Kidney (tissue), 14 donors: ENCODE measurements around the gene DONSON. TPM values are rescaled to one million over a fixed set of nuclear protein-coding genes. Genes with fewer than 3 reads are reported as not detected.

ENCODE experiments used
- DNase-seq, 5 donors: peaks; one replicate each; pipeline ENCODE4 v3.0.0-alpha.2; 2013 to 2020
- FAIRE-seq: peaks from 2 replicates; lab custom pipeline; 2012; peaks lifted over from hg19 to GRCh38; lab: Jason Lieb, UNC
- H3K27ac ChIP-seq, 2 donors: one replicate each; pipeline ENCODE4 v1.7.0; 2013; ENCODE audit warnings: low read depth in 2 of 2, low read length in 2 of 2, inconsistent platforms in 1 of 2
- H3K27me3 ChIP-seq: one replicate; pipeline ENCODE4 v1.7.1; 2013; ENCODE audit warnings: low read length, inconsistent platforms; ENCODE audit not compliant: control insufficient read depth, insufficient read depth
- H3K36me3 ChIP-seq, 3 donors: one replicate each; pipeline versions ENCODE4 v1.7.0 to v1.7.1; 2013; ENCODE audit warnings: low read length in 3 of 3, control low read depth in 1 of 3, inconsistent platforms in 1 of 3; ENCODE audit not compliant: insufficient read depth in 3 of 3, control insufficient read depth in 2 of 3
- H3K4me1 ChIP-seq, 3 donors: one replicate each; pipeline versions ENCODE4 v1.7.0 to v1.7.1; 2013; ENCODE audit warnings: low read length in 3 of 3, inconsistent platforms in 1 of 3, low read depth in 1 of 3; ENCODE audit not compliant: control insufficient read depth in 2 of 3, insufficient read depth in 2 of 3
- H3K4me3 ChIP-seq, 3 donors: one replicate each; pipeline versions ENCODE4 v1.7.0 to v1.8.1; 2013; ENCODE audit warnings: low read length in 3 of 3, control low read depth in 1 of 3, inconsistent platforms in 1 of 3
- H3K9ac ChIP-seq, 3 donors: one replicate each; pipeline versions ENCODE4 v1.7.0 to v1.7.1; 2013; ENCODE audit warnings: low read length in 3 of 3, control low read depth in 1 of 3, inconsistent platforms in 1 of 3
- H3K9me3 ChIP-seq, 3 donors: one replicate each; pipeline versions ENCODE4 v1.7.0 to v1.7.1; 2013; ENCODE audit warnings: low read length in 3 of 3, control low read depth in 1 of 3, inconsistent platforms in 1 of 3; ENCODE audit not compliant: control insufficient read depth in 2 of 3, insufficient read depth in 1 of 3
- intact Hi-C: fragments of 100-400 bp; cut with DNase I; formaldehyde crosslinking; loops from one replicate; pipeline ENCODE4 v1.11.1; 2022
- polyA plus RNA-seq: library from polyadenylated mRNA; stranded (reverse); fragments of 350-450 nt; fragmentation: Illumina TruSeq; extraction: RNeasy Lipid Tissue Mini Kit (QIAGEN cat#74804); gene quantifications from one replicate; pipeline ENCODE4 v1.2.3, GENCODE V29; 2014; ENCODE audit warnings: low read depth, low replicate concordance; ENCODE audit not compliant: insufficient read depth
- total RNA-seq: library from RNA; stranded (reverse); fragmentation: NEBNext Ultra II Directional; extraction: Animal tissue kit (Norgen Biotek cat#: 25700); gene quantifications from one replicate; pipeline ENCODE4 v1.2.1, GENCODE V29; 2021
- TF ChIP-seq, protein P1 (sequence below): IDR thresholded peaks from 3 replicates; pipeline ENCODE4 v1.5.1; 2012; ENCODE audit warnings: mild to moderate bottlenecking, moderate library complexity, borderline replicate concordance; ENCODE audit not compliant: insufficient read depth; ENCODE audit errors: extremely low read depth
- donor health status: control.
- donor health status: control.
- donor health status: control.
- donor health status: control.
- donor health status: control.
- donor health status: DM: yes; HTN: yes; CAD: no.
- donor health status: Normal renal cell carcinoma (clear cell type).

Gene DONSON
- total and polyA plus RNA-seq, 2 donors from 2014 or later: 6.8 to 8.9 TPM

DNA sequence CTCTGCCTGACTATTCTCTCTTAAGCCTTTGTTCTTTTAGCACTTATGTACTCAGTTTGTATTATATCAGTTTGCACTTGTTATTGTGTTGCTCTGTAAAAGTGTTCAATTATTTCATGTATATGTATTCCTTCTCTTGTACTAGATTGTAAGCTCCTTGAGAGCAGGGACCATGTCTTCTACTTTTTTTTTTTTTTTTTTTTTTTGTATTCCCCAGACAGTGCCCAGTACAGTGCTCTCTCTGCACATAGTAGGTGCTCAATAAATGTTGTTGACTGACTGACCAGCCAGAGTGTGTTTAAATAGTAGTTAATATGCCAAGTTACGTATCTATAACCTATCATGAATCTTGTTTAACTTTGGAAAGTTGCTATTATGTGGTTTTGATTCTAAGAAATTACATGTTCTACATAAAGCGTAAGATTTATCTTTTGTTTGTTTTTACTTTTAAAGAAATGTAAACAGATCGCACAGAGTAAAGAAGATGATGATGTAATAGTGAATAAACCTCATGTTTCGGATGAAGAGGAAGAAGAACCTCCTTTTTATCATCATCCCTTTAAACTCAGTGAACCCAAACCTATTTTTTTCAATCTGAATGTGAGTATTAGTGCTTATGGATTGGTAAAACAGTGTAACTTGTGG lies 29.6 kb downstream of the DONSON start:
- H3K4me3 ChIP-seq: no peak overlapping the region
- H3K27ac ChIP-seq: no peak overlapping the region
- no peaks in the 10 kb centered on the region for H3K27me3 ChIP-seq
- H3K9me3 ChIP-seq: no peaks in the 10 kb centered on the region
- FAIRE-seq: no peak
- TF ChIP-seq, protein P1, sequence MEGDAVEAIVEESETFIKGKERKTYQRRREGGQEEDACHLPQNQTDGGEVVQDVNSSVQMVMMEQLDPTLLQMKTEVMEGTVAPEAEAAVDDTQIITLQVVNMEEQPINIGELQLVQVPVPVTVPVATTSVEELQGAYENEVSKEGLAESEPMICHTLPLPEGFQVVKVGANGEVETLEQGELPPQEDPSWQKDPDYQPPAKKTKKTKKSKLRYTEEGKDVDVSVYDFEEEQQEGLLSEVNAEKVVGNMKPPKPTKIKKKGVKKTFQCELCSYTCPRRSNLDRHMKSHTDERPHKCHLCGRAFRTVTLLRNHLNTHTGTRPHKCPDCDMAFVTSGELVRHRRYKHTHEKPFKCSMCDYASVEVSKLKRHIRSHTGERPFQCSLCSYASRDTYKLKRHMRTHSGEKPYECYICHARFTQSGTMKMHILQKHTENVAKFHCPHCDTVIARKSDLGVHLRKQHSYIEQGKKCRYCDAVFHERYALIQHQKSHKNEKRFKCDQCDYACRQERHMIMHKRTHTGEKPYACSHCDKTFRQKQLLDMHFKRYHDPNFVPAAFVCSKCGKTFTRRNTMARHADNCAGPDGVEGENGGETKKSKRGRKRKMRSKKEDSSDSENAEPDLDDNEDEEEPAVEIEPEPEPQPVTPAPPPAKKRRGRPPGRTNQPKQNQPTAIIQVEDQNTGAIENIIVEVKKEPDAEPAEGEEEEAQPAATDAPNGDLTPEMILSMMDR: no peak
- no peak overlapping the region for H3K9ac ChIP-seq
- peaks cover 37 to 71% (median 50%) of the 10 kb centered on the region in 3 donors for H3K36me3 ChIP-seq
- no peaks in the 10 kb centered on the region for H3K4me1 ChIP-seq
- no peak for DNase-seq
- intact Hi-C loops: no loop called here

DNA sequence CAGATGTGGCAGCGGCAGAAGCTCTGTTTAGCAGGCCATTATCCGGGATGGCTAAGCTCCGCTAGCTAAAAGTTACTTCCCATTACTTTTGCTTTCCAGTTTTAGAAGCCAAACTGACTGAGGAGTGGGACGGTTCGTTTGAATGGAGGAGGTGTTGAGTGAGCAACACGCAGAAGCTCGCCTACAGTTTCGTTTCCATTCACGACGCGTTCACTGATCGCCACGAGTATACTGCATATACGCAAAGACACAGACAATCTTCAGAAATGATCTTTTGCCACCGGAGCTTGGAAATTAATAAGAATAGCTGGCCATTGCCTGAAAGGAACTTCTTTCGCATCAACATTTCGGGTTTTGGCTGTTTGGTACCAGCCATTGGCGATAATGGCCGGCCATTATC lies 31.0 kb downstream of the DONSON start:
- TF ChIP-seq, protein P1: no peak
- no peak for DNase-seq
- Histone ChIP-seq H3K27ac (no peak overlapping the region), H3K27me3 (no peaks in the 10 kb centered on the region), H3K4me1 (no peaks in the 10 kb centered on the region), H3K9me3 (no peaks in the 10 kb centered on the region), H3K36me3 (peaks cover 47 to 78% (median 64%) of the 10 kb centered on the region in 3 donors), H3K4me3 (no peak overlapping the region), H3K9ac (no peak overlapping the region)
- FAIRE-seq: no peak
- intact Hi-C loops: no loop called here

DNA sequence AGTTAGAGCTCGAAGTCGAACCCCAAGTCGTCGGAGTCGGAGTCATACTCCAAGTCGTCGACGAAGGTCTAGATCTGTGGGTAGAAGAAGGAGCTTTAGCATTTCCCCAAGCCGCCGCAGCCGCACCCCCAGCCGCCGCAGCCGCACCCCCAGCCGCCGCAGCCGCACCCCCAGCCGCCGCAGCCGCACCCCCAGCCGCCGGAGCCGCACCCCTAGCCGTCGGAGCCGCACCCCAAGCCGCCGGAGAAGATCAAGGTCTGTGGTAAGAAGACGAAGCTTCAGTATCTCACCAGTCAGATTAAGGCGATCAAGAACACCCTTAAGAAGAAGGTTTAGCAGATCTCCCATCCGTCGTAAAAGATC lies 33.5 kb downstream of the DONSON start:
- no peak overlapping the region for H3K9ac ChIP-seq
- FAIRE-seq (no peak), DNase-seq (no peak)
- H3K4me1 ChIP-seq: no peaks in the 10 kb centered on the region
- H3K27me3 ChIP-seq: no peaks in the 10 kb centered on the region
- intact Hi-C loops: no loop called here
- H3K9me3 ChIP-seq: no peaks in the 10 kb centered on the region
- TF ChIP-seq, protein P1: no peak
- H3K36me3 ChIP-seq: peaks cover 57 to 85% (median 70%) of the 10 kb centered on the region in 3 donors
- H3K4me3 ChIP-seq: no peak overlapping the region
- no peak overlapping the region for H3K27ac ChIP-seq
